GM18951 (cell line): Measurements from ENCODE around the gene MMP13.
"Not testable (repeated sequence)": the region's sequence is repeated elsewhere in the genome, so short reads cannot be mapped to it uniquely, and the experiment has no call there.

Source experiments
- POLR2A ChIP-seq: IDR thresholded peaks from 4 replicates; pipeline ENCODE4 v1.6.1; 2011; ENCODE audit warnings: mild to moderate bottlenecking; ENCODE audit not compliant: insufficient read length, insufficient read depth; ENCODE audit errors: extremely low read depth
- in situ Hi-C: fragments of 300-500 bp; cut with MboI; formaldehyde crosslinking; loops from one replicate; pipeline ENCODE4 v1.12.0; 2022; ENCODE audit warnings: low sequenced_read_pairs, mixed read lengths, inconsistent platforms; ENCODE audit not compliant: unreplicated experiment

MMP13 gene

GRCh38 chr11:102927624-102927990, 27.9 kb downstream of the MMP13 start:
- no peak for TF ChIP-seq POLR2A
- in situ Hi-C loops = no loop called here

GRCh38 chr11:102926961-102927623, 28.4 kb downstream of the MMP13 start:
- in situ Hi-C loops = no loop called here

GRCh38 chr11:102926517-102926916, 29.0 kb downstream of the MMP13 start:
- TF ChIP-seq POLR2A = no peak
- in situ Hi-C loops = no loop called here

More at GRCh38 chr11:102926961-102927623, 28.4 kb downstream of the MMP13 start:
- TF ChIP-seq POLR2A = no peak

GRCh38 chr11:102925988-102926387, 29.5 kb downstream of the MMP13 start:
- no peak for TF ChIP-seq POLR2A
- in situ Hi-C loops = no loop called here

- in situ Hi-C loops = no loop called here
- no peak for TF ChIP-seq POLR2A
Observed at GRCh38 chr11:102924851-102925380, 30.6 kb downstream of the MMP13 start.

- no peak for TF ChIP-seq POLR2A
- in situ Hi-C loops = no loop called here
Observed at GRCh38 chr11:102921587-102922220, 33.8 kb downstream of the MMP13 start.

- no peak for TF ChIP-seq POLR2A
- in situ Hi-C loops = no loop called here
Observed at GRCh38 chr11:102920118-102920684, 35.3 kb downstream of the MMP13 start.

- TF ChIP-seq POLR2A = no peak
- in situ Hi-C loops = no loop called here
Observed at GRCh38 chr11:102915044-102915375, 40.5 kb downstream of the MMP13 start.

GRCh38 chr11:102914238-102915043, 41.1 kb downstream of the MMP13 start:
- in situ Hi-C loops = no loop called here
- no peak for TF ChIP-seq POLR2A

GRCh38 chr11:102912482-102912830, 43.1 kb downstream of the MMP13 start:
- in situ Hi-C loops = no loop called here
- TF ChIP-seq POLR2A = no peak

- in situ Hi-C loops = no loop called here
- no peak for TF ChIP-seq POLR2A
Observed at GRCh38 chr11:102911758-102912481, 43.6 kb downstream of the MMP13 start.

GRCh38 chr11:102905848-102906247, 49.7 kb downstream of the MMP13 start:
- in situ Hi-C loops = not testable (repeated sequence)

GRCh38 chr11:102903895-102904294, 51.6 kb downstream of the MMP13 start:
- in situ Hi-C loops = not testable (repeated sequence)
